HG03060 (cell line): ENCODE measurements around the gene HAX1.
"Not testable (repeated sequence)": the region's sequence is repeated elsewhere in the genome, so short reads cannot be mapped to it uniquely, and the experiment has no call there.

Source experiments
- ATAC-seq: cut with Tn5 transposase; IDR thresholded peaks from one replicate; pipeline ENCODE4 v1.9.1; 2021; ENCODE audit warnings: low read depth, moderate number of reproducible peaks; ENCODE audit not compliant: unreplicated experiment

HAX1 gene

DNA sequence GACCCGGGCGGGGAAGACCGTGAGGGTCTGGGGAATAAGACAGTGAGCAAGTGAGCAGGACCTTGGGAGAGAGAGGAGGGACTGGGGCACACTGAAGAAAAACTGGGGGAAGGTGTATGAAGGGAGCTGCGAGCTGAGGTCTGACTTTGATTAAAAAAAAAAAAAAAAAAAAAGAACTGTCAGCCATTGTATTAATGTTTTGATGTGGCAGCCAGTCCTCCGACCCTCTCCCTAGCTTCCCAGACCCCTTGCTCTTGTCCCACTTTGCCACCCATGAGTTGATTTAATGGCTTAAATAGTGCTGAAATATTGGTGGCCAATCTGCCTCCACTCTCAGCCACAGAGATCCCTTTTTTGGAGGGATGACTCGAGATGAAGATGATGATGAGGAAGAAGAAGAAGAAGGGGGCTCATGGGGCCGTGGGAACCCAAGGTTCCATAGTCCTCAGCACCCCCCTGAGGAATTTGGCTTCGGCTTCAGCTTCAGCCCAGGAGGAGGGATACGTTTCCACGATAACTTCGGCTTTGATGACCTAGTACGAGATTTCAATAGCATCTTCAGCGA is 652 bp downstream of the HAX1 start:
- ATAC-seq: no peak

DNA sequence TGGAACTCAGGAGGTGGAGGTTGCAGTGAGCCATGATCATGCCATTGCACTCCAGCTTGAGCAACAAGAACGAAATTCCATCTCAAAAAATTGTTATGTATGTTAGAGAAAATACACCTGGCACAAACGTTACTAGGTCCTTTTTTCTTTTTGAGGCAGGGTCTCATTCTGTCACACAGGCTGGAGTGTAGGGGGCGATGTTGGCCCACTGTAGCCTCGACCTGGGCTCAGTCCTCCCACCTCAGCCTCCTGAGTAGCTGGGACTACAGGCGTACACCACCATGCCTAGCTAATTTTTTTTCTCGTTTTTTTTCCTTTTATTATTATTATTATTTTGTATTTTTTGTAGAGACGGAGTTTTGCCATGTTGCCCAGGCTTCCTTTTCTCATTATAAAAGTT is 4.4 kb downstream of the HAX1 start:
- no peak for ATAC-seq

DNA sequence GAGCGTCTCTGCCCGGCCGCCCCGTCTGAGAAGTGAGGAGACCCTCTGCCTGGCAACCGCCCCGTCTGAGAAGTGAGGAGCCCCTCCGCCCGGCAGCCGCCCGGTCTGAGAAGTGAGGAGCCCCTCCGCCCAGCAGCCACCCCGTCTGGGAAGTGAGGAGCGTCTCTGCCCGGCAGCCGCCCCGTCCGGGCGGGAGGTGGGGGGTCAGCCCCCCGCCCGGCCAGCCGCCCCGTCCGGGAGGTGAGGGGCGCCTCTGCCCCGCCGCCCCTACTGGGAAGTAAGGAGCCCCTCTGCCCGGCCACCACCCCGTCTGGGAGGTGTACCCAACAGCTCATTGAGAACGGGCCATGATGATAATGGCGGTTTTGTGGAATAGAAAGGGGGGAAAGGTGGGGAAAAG is 15.2 kb downstream of the HAX1 start:
- ATAC-seq: not testable (repeated sequence)

DNA sequence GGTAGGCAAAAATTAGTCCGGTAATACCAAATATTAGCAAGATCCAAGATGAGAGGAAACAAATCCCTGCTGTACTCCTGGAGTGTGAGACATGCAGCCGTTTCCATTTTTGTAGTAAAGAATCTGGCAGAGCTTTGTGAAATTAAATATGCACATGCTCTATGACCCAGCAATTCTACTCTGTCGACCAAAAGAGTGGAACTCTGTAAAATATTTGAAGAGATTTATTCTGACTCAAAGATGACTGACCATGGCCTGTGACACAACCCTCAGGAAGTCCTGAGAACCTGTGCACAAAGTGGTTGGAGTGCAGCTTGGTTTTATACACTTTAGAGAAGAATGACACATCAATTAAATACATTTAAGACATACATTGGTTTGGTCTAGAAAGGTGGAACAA is 16.2 kb downstream of the HAX1 start:
- no peak for ATAC-seq

DNA sequence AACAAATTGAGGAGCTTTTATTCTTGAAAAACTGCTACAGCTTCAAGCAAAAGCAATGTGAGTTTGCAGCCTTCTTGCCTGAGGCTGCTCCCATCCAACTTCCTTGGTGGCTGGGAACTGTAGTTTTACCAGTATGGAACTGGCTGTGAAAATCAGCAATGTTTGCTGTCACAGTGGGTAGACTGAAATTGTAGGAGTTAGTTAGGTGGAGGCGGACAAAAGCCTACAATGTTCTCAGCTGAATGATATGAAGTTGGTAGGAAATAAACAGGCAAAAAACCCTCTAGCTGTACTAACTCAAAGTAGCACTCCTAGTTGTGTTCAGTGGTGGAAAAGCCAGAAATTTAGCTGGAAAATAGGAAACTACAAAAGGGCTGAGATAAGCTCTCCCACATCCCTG is 18.5 kb downstream of the HAX1 start:
- ATAC-seq: no peak

DNA sequence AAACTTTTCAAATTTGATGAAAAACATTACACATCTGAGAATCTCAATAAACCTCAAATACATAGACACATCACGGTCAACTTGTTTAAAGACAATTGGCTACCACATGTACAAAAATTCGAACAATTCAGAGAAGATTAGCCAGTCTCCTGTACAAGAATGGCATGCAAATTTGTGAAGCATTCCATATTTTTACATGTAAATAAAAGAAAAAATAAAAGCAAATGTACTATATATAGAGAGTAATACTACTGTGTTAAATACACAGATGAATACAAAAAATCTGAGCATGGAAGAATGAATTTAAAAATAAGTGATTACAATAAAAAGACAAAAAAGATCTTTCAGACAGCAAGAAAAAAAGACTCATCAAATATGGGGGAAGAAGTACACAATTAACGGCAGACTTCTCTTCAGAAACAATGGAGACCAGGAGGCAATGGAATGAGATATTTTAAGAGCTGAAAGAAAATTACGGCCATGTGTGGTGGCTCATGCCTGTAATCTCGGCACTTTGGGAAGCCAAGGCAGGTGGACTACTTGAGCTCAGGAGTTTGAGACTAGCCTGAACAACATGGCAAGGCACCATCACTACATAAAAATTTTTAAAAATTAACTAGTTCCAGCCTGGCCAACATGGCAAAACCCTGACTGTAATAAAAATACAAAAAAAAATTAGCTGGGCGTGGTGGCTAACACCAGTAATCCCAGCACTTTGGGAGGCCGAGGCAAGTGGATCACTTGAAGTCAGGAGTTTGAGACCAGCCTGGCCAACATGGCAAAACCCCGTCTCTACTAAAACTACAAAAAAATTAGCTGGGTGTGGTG is 23.2 kb downstream of the HAX1 start:
- ATAC-seq: no peak

DNA sequence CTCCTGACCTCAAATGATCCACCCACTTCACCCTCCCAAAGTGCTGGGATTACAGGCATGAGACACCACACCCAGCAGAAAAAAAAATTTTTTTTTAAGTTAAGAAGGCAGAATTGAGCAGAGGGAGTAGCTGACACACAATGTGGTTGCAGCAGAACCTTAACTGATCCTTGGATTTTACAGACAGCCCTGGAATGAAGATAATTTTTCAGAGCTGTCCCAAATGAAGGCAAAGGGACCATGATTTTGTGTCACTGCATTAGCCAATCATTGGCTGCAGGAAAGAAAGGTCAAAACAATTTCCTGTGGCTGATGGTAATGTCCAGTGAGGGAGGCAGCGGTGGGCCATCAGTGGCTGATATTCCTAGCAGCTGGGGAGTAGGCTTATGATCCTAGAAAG is 29.2 kb downstream of the HAX1 start:
- no peak for ATAC-seq

DNA sequence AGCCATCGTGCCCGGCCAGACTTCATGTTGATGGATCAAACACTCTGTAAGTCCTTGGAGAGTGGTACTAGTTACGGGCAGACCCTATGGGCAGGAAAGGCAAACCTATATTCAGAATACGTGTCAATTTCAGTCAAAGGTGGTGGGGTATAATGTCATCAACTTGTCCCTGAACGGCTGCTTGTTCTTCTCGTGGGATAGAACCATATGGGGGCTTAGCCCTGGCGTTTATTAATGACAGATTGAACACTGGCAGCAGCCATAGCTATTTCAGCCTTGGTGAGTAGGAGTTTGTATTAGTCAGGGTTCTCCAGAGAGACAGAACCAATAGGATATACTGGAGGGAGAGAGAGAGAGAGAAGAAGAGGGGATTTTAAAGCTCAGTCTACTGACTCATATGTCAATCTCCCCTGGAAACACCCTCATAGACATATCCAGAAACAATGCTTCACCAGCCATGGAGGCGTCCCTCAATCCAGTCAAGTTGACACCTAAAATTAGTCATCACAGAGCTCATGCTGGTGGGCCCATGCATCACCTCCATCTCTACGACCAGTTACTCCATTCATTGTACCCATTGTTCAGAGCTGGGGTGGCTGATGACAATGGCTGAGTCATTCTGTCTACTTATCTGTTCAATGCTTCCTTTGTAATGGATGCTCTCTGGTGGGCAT is 32.4 kb downstream of the HAX1 start:
- peak; percentile 37 for ATAC-seq

DNA sequence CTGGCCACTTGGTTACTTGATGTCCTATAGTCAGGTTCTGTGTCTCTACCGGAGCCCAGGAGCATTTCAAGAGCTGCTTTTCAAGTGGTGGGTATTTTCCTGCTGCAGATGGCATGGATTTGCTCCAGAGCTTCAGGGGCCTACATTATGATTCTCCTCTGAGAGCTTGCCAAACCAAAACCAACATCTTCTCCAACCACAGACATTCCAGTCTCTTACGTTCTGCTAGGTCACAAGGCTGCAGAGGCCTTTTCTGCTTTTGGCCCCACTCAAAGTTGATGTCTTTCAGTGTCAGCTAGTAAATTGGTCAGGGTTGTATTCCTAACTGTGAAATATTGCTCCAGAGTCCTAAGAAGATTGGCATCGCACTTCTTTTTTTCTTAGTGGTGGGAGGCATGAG is 33.7 kb downstream of the HAX1 start:
- no peak for ATAC-seq

DNA sequence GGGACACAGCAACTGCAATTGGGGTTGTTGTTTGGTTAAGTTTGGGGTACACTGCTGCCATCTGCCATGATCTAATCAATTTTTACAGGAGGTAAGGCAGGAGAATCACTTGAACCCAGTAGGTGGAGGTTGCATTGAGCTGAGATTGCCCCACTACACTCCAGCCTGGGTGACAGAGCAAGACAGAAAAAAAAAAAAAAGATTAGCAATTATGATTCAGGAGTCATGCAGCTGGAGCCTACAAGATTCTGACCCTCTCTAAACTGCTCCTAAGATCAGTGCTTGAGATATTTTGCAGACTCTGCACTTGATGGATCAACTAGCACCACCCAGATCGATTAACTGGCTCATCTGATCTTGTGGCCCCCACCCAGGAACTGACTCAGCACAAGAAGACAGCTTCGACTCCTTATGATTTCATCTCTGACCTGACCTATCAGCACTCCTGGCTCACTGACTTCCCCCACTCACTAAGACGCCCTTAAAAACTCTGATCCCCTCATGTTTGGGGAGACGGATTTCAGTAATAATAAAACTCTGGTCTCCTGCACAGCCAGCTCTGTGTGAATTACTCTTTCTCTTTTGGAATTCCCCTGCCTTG is 35.3 kb downstream of the HAX1 start:
- ATAC-seq: not testable (repeated sequence)

DNA sequence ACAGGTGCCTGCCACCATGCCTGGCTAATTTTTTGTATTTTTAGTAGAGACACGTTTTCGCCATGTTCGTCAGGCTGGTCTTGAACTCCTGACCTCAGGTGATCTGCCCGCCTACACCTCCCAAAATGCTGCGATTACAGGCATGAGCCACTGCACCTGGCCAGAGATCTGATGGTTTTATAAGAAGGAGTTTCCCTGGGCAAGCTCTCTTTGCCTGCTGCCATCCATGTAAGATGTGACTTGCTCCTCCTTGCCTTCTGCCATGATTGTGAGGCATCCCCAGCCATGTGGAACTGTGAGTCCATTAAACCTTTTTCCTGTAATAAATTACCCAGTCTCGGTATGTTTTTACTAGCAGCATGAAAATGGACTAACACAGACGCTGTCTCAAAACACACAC is 36.7 kb downstream of the HAX1 start:
- not testable (repeated sequence) for ATAC-seq

DNA sequence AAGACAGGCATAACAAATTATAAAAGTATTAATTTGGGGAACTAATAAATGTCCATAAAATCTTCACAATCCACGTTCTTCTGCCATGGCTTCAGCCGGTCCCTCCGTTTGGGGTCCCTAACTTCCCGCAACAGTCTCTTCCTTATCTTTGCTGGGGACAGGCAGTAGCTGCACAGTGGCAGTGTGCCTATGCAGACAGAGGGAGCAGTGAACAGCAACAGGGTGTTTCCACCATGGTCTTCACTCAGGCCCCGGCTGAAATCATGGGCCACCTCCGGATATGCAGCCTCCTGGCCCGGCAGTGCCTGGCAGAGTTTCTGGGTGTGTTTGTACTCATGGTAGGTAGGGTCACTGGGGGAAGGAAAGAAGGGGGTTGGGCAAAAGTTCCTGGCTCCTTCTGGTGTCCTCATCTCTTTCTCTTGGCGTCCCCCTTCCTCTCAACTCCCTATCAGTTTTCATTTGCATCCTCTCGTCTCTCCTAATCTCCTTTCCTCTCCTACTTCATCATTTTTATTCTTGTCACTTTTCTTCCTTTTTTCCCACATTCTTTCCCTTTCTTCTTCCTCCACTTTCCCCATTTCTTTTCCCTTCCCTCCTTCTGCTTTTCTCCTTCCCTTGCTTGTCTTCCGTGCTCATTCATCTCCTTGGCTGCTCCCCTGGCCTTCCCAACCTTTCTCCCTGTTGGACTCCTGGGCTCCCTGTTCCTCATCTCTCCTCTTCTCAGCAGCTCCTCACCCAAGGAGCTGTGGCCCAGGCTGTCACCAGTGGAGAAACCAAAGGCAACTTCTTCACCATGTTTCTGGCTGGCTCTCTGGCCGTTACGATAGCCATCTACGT is 40.0 kb downstream of the HAX1 start:
- ATAC-seq: not testable (repeated sequence)

DNA sequence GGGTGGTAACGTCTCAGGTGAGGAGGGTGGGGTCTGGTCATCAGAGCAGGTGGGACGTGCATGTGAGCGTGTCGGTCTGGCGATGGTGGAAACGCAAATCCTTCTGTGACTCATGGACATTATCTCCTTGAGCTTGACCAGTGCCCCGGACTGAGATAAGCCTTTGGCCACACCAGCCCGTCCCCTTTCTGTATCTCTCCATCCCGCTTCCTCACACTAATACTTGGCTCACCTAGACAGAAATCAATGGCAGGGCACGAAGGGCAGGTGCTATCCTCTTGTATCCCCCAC is 40.6 kb downstream of the HAX1 start:
- ATAC-seq: no peak

DNA sequence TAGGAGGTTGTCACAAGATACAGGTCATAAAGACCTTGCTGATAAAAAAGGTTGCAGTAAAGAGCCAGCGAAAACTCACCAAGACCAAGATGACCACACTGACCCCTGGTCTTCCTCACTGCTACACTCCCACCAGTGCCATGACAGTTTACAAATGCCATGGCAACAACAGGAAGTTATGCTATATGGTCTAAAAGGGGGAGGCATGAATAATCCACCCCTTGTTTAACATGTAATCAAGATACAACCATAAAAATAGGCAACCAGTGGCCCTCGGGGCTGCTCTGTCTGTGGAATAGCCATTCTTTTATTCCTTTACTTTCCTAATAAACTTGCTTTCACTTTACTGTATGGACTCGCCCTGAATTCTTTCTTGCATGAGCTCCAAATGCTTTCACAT is 41.8 kb downstream of the HAX1 start:
- ATAC-seq: not testable (repeated sequence)

DNA sequence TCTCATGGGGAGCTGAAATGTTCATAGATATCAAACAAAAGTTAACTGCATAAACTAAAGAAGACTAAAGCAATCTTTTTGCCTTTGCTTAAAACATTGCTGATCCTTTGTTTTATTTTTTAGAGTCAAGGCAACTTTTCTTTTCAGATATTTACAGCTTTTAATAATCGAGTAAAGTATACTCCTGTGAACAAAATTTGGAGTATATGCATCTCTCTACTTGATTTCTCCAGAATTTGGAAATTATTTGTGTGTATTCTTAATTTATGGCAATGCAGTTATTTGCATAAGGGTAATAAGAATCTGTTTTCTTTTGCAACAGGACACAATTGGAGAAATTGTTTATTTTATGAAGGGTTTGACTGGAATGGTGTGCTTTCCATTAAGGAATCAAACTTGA is 44.3 kb downstream of the HAX1 start:
- no peak for ATAC-seq

DNA sequence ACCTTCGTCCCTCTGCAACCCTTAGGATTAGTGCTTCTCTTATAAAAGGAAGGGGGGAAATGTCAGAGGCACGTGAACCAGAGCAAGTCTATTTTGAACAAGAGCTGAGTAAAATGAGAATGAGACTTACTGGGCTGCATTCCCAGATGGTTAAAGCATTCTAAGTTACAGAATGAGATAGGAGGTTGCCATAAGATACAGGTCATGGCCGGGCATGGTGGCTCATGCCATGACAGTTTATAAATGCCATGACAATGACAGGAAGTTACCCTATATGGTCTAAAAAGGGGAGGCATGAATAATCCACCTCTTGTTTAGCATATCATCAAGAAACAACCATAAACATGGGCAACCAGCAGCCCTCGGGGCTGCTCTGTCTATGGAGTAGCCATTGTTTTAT is 46.0 kb downstream of the HAX1 start:
- no peak for ATAC-seq

DNA sequence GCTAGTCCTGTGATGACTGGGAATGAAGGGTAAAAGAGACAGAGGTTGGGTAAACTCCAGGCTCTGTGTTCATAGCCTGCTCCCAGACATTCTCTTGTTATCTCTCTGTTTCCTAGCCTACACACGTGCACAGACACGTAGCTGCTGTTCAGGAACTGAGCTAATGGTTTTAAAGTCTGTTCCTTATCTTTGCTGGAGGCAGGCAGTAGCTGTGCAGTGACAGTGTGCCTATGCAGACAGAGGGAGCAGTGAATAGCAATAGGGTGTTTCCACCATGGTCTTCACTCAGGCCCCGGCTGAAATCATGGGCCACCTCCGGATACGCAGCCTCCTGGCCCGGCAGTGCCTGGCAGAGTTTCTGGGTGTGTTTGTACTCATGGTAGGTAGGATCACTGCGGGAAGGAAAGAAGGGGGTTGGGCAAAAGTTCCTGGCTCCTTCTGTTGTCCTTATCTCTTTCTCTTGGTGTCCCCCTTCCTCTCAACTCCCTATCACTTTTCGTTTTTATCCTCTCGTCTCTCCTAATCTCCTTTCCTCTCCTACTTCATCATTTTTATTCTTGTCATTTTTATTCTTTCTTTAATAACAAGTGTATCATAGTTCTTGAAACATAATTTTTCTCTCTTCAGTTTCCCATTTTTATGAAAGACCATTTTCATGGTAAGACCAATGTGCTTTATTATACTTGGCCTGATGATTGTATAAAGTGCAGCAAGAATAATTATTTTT is 48.6 kb downstream of the HAX1 start, which contains the start of gene AQP10:
AQP10 (plus strand) TSS at position 212 of the 727 bp plus-strand sequence; CDS start at position 275, 63 bp downstream.
- no peak for ATAC-seq

DNA sequence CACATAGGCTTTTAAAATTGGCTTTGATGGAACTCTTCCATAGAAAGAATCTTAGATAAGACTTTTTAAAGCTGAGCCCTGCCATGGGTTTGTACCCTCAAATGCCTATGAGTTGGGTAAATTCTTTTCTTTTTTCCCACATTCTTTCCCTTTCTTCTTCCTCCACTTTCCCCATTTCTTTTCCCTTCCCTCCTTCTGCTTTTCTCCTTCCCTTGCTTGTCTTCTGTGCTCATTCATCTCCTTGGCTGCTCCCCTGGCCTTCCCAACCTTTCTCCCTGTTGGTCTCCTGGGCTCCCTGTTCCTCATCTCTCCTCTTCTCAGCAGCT is 49.1 kb downstream of the HAX1 start:
- not testable (repeated sequence) for ATAC-seq

DNA sequence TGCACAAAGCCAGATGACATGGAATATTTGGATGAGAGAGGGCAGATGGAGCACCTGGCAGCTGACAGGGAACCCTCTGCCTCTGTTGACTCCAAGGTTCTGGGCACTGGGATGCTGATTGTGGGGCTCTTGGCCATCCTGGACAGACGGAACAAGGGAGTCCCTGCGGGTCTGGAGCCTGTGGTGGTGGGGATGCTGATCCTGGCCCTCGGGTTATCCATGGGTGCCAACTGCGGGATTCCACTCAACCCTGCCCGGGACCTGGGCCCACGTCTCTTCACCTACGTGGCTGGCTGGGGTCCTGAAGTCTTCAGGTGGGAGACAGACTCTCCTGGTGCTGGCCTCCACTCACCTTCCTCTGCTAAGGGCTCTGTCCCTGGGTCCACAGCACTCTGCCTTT is 51.1 kb downstream of the HAX1 start:
- ATAC-seq: no peak

DNA sequence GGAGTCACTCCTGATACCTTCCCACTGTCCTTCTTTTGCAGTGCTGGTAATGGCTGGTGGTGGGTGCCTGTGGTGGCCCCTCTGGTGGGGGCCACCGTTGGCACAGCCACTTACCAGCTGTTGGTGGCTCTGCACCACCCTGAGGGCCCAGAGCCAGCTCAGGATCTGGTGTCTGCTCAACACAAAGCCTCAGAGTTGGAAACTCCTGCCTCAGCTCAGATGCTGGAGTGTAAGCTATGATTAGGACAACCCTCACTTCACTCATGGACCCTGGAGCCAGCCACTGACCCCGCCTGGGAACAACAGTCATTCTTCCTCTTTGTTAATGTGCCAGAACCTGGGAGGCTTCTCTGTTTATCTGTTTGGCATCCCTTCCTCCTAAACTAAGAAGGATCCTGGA is 51.8 kb downstream of the HAX1 start:
- ATAC-seq: no peak
